B cell (primary cell): ENCODE measurements around the gene LRRC10B.

ENCODE experiments used
- EZH2 ChIP-seq: IDR thresholded peaks from 2 replicates; pipeline ENCODE4 v1.6.1; 2012; ENCODE audit warnings: borderline replicate concordance, low read depth, mild to moderate bottlenecking, moderate library complexity, low read length; ENCODE audit not compliant: insufficient read depth, poor library complexity, severe bottlenecking
- TF ChIP-seq, protein P1 (sequence below): fragments of 200-600 bp; IDR thresholded peaks from one replicate; pipeline ENCODE4 v1.8.0; 2022; ENCODE audit warnings: antibody characterized with exemption, mild to moderate bottlenecking

- TF ChIP-seq, protein P1, sequence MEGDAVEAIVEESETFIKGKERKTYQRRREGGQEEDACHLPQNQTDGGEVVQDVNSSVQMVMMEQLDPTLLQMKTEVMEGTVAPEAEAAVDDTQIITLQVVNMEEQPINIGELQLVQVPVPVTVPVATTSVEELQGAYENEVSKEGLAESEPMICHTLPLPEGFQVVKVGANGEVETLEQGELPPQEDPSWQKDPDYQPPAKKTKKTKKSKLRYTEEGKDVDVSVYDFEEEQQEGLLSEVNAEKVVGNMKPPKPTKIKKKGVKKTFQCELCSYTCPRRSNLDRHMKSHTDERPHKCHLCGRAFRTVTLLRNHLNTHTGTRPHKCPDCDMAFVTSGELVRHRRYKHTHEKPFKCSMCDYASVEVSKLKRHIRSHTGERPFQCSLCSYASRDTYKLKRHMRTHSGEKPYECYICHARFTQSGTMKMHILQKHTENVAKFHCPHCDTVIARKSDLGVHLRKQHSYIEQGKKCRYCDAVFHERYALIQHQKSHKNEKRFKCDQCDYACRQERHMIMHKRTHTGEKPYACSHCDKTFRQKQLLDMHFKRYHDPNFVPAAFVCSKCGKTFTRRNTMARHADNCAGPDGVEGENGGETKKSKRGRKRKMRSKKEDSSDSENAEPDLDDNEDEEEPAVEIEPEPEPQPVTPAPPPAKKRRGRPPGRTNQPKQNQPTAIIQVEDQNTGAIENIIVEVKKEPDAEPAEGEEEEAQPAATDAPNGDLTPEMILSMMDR = no peak
- TF ChIP-seq EZH2 = no peak
Observed at GRCh38 chr11:61480994-61481335, 27.6 kb upstream of the LRRC10B start.
